NCI-H1092 treated with DMSO at 0.1 percent for 48 hours (cell line): Measurements from ENCODE around the gene CNTN4.

Experiments
- DNase-seq: peaks from one replicate; lab custom pipeline; 2025; lab: John Stamatoyannopoulos, UW

Gene CNTN4

GRCh38 chr3:2268779-2269178 lies 170.1 kb downstream of the CNTN4 start:
- DNase-seq = no peak

- DNase-seq = no peak
Observed at GRCh38 chr3:2274526-2274925, 175.9 kb downstream of the CNTN4 start.

- no peak for DNase-seq
Observed at GRCh38 chr3:2283818-2284217, 185.2 kb downstream of the CNTN4 start.

- no peak for DNase-seq
Observed at GRCh38 chr3:2300938-2301337, 202.3 kb downstream of the CNTN4 start.

- no peak for DNase-seq
Observed at GRCh38 chr3:2301361-2301760, 202.7 kb downstream of the CNTN4 start.

- DNase-seq = no peak
Observed at GRCh38 chr3:2303566-2303965, 204.9 kb downstream of the CNTN4 start.

- no peak for DNase-seq
Observed at GRCh38 chr3:2311022-2311421, 212.4 kb downstream of the CNTN4 start.

DNA sequence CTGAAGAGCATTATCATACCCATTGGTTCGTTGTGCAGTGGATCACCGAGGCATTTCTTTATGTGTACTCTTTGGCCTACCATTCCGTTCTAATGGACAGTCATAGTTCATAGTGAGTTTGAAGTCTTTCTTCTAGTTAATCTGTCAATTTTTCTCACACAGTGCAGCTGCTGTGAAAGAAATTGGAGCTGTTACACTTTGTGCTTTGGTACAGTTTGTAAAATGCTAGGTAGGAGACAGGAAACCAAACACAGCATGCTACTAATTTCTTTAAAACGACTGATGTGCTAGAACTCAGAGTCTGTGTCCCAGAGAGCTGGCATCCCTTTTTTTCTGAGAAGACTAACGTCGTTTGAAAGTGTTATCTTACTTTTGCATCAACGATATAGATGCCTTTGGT lies 218.9 kb downstream of the CNTN4 start:
- no peak for DNase-seq

- DNase-seq = peak; percentile 23
Observed at GRCh38 chr3:2334921-2335320, 236.3 kb downstream of the CNTN4 start.

- DNase-seq = no peak
Observed at GRCh38 chr3:2343031-2343682, 244.5 kb downstream of the CNTN4 start.

DNA sequence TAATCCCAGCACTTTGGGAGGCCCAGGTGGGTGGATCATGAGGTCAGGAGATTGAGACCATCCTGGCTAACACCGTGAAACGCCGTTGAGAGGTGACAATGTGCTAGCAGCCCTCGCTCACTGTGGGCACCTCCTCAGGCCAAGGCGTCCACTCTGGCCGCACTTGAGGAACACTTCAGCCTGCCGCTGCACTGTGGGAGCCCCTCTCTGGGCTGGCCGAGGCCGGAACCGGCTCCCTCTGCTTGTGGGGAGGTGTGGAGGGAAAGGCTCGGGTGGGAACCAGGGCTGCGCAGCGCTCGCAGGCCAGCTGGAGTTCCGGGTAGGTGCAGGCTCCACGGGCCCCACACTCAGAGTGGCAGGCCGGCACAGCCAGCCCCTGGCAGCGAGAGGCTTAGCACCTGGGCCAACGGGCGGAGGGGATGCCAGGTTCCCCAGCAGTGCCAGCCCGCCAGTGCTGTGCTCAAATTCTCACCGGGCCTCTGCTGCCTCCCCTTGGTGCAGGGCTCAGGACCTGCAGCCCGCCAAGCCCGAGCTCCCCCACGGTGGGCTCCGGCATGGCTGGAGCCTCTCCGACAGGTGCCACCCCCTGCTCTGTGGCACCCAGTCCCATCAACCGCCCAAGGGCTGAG lies 253.6 kb downstream of the CNTN4 start:
- no peak for DNase-seq

DNA sequence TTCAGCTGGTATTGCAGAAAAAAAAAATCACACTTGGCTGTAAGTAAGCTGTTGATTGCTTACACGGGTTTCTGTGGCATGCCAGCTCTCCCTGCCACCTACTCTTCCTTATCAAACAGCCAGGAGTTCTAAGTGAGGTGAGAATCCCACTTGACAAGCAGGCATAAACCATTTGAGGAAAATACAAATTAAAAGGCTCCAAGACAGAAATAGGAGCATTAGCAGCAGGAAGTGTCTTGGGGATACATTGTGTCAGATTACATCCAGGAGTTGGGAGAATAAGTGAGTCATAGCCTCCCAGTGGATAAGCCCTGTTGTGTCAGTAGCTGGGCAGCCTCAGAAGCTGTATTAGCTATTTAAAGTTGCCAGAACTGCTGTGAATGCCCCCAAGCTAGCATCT lies 256.0 kb downstream of the CNTN4 start:
- no peak for DNase-seq

DNA sequence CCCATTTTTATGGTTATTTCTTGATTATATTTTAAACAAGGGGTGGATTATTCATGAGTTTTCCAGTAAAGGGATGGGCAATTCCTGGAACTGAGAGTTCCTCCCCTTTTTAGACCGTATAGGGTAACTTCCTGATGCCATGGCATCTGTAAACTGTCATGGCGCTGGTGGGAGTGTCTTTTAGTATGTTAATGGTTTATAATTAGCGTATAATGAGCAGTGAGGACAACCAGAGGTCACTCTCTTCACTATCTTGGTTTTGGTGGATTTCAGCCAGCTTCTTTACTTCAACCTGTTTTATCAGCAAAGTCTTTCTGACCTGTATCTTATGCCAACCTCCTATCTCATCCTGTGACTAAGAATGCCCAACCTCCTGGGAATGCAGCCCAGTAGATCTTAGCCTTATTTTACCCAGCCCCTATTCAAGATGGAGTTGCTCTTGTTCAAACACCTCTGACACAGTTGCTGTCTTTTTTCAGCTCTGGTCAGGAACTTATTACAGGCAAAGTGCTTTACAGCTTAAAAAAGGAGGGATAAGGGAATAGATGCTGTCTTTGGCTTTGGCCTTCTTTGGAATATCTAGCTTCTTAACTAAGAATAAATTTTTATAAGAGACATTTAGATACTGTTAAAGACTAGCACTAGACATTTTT lies 257.8 kb downstream of the CNTN4 start:
- no peak for DNase-seq

- no peak for DNase-seq
Observed at GRCh38 chr3:2360815-2361214, 262.1 kb downstream of the CNTN4 start.

GRCh38 chr3:2362122-2362521 lies 263.5 kb downstream of the CNTN4 start:
- no peak for DNase-seq

GRCh38 chr3:2363854-2364253 lies 265.2 kb downstream of the CNTN4 start:
- no peak for DNase-seq

DNA sequence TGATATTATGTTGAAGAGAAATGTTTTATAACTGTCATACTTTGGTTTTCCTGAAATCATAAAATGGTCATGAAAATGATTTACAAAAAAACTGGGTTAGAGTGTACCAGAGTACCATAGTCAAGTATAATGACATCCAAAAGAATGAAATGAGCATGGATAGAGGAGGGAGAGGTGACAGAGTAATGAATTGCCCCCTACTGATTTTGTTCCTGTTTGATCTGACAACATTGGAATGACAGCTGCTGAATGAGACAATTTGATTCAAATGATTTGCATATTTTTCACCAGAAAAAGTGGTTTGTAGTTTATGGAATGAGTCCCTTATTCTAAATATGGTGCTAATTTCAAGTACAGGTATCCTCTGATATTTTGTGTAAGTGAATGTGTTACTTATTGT lies 271.7 kb downstream of the CNTN4 start:
- DNase-seq = no peak

DNA sequence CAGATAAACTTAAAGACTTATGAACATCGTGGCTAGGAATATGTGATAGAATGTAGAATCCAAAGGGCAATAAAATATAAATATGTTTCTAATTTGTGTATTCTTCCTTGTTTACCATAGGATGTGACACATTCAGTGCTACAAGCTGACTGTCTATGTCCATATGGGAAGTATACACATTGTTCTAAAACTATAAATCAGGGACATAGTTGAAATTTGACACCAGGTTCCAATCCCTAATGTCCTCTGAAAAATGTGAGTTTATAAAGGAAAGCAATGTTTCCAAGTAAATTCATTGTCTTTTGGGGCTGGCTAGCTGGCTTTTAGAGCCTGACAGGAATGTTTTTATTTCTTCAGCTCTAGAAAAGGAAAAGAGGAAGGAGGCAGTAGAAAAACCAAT lies 273.6 kb downstream of the CNTN4 start:
- DNase-seq = no peak

DNA sequence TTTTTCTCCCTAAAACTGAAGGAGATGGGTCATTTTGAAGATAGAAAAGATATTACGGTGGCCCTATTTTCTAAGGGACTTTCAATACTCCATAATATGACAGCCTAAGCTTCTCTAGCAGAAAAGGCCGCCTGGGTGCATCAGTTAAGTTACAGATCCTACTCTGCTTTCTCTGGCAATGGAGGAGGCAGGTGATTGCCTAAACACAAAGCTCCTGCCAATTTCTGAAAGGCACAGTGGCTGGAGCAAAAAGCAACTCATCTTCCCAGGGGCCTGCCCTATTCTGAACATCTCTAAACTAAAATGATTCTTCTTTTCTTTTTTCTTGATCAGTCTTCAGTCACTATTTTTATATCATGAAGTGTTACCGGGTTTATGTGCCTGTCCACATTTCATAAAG lies 276.7 kb downstream of the CNTN4 start:
- DNase-seq = no peak

GRCh38 chr3:2377281-2377680 lies 278.6 kb downstream of the CNTN4 start:
- no peak for DNase-seq

DNA sequence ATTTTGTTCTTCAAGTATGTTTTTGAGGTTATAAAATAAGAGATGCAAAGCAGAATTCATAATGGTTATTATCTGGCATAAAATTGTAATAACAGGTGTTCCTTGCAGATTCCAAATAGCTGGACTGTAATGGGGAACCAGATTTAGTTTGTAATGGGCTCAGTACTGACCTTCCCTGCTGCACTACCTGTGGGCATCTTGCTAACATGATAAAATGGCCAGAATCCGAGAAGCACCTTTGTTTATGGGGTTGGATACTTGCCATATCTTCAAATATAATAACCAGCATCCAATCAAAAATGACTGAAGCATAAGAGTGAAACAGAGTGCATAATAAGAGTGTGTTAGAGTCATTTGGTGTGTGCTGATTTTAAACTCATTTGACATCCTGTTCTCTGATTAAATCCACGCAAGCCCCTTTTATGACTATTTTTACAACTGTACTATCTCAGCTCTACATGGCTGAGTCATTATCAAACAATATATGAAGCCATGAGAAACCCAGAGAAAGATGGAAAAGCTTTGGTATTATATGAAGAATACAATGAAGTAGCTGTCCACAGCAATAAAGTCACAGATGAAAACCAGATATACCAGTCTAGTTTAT lies 292.4 kb downstream of the CNTN4 start:
- DNase-seq = no peak

DNA sequence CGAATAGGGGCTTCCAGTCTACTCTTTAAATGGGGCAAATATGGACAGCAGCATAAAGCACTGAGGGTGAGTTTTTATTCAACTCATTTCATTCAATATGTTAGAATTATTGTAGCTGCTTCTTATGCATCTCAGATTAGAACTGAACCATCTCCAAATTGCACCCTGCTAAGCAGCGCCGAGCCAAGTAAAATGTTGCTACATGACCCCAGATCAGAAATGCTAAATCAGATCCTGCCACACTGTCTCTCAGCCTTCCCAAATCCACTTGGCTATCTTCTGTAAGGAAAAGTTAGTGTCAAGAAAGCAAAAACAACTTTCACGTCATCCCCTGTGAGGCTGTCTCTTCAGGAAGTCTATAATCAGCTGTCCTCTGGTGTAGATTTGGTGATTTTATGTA lies 293.2 kb downstream of the CNTN4 start:
- no peak for DNase-seq

- DNase-seq = no peak
Observed at GRCh38 chr3:2392981-2393380, 294.3 kb downstream of the CNTN4 start.
